Measurements from ENCODE around the gene RPS27.

RPS27 gene

GRCh38 chr1:153945131-153945794 is 45.3 kb upstream of the RPS27 start:
- peak; percentile 53; the same call in 1 of the 2 replicates for TF ChIP-seq POU6F1 (CRISPR knock-in tag; IDR thresholded peaks at IDR 0.05; ENCODE audit: borderline replicate concordance, low read depth)
- TF ChIP-seq, protein P1, sequence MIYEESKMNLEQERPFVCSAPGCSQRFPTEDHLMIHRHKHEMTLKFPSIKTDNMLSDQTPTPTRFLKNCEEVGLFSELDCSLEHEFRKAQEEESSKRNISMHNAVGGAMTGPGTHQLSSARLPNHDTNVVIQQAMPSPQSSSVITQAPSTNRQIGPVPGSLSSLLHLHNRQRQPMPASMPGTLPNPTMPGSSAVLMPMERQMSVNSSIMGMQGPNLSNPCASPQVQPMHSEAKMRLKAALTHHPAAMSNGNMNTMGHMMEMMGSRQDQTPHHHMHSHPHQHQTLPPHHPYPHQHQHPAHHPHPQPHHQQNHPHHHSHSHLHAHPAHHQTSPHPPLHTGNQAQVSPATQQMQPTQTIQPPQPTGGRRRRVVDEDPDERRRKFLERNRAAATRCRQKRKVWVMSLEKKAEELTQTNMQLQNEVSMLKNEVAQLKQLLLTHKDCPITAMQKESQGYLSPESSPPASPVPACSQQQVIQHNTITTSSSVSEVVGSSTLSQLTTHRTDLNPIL (CRISPR knock-in tag; IDR thresholded peaks at IDR 0.05; ENCODE audit: low read depth) = no peak
- peak; percentile 46 for ATAC-seq

GRCh38 chr1:153945795-153946621 is 44.6 kb upstream of the RPS27 start:
- TF ChIP-seq PPARA (CRISPR knock-in tag; IDR thresholded peaks at IDR 0.05; ENCODE audit: borderline replicate concordance) (no peak), TCF4 (CRISPR knock-in tag; IDR thresholded peaks at IDR 0.05; ENCODE audit: borderline replicate concordance) (no peak), ZC3H10 (CRISPR knock-in tag; IDR thresholded peaks at IDR 0.05) (no peak), PATZ1 (CRISPR knock-in tag; IDR thresholded peaks at IDR 0.05; ENCODE audit: borderline replicate concordance) (no peak), CSDC2 (CRISPR knock-in tag; IDR thresholded peaks at IDR 0.05) (no peak), POU6F1 (CRISPR knock-in tag; IDR thresholded peaks at IDR 0.05; ENCODE audit: borderline replicate concordance, low read depth) (no peak), SNAI2 (CRISPR knock-in tag; IDR thresholded peaks at IDR 0.05) (no peak), RARB (CRISPR knock-in tag; IDR thresholded peaks at IDR 0.05) (no peak), ZNF8 (CRISPR knock-in tag; IDR thresholded peaks at IDR 0.05) (no peak), GLIS3 (CRISPR knock-in tag; IDR thresholded peaks at IDR 0.05) (no peak), OSR1 (CRISPR knock-in tag; IDR thresholded peaks at IDR 0.05) (no peak), ZFP3 (CRISPR knock-in tag; IDR thresholded peaks at IDR 0.05) (no peak)
- TF ChIP-seq, protein P2, sequence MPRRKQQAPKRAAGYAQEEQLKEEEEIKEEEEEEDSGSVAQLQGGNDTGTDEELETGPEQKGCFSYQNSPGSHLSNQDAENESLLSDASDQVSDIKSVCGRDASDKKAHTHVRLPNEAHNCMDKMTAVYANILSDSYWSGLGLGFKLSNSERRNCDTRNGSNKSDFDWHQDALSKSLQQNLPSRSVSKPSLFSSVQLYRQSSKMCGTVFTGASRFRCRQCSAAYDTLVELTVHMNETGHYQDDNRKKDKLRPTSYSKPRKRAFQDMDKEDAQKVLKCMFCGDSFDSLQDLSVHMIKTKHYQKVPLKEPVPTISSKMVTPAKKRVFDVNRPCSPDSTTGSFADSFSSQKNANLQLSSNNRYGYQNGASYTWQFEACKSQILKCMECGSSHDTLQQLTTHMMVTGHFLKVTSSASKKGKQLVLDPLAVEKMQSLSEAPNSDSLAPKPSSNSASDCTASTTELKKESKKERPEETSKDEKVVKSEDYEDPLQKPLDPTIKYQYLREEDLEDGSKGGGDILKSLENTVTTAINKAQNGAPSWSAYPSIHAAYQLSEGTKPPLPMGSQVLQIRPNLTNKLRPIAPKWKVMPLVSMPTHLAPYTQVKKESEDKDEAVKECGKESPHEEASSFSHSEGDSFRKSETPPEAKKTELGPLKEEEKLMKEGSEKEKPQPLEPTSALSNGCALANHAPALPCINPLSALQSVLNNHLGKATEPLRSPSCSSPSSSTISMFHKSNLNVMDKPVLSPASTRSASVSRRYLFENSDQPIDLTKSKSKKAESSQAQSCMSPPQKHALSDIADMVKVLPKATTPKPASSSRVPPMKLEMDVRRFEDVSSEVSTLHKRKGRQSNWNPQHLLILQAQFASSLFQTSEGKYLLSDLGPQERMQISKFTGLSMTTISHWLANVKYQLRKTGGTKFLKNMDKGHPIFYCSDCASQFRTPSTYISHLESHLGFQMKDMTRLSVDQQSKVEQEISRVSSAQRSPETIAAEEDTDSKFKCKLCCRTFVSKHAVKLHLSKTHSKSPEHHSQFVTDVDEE (CRISPR knock-in tag; IDR thresholded peaks at IDR 0.05) = no peak
- ATAC-seq = peak; percentile 75

GRCh38 chr1:153946622-153947241 is 43.8 kb upstream of the RPS27 start, which contains the start of gene DENND4B:
DENND4B (minus strand) TSS chr1:153946718; CDS start chr1:153944374, 2,344 bp downstream.
- TF ChIP-seq GLIS3 (CRISPR knock-in tag; IDR thresholded peaks at IDR 0.05) (peak; percentile 85), BACH2 (CRISPR knock-in tag; IDR thresholded peaks at IDR 0.05; ENCODE audit: borderline replicate concordance) (no peak), POU6F1 (CRISPR knock-in tag; IDR thresholded peaks at IDR 0.05; ENCODE audit: borderline replicate concordance, low read depth) (no peak)
- peak; percentile 92 for ATAC-seq
